Neural progenitor cell (in vitro differentiated cells): Measurements from ENCODE around the gene ARNT2.

Source experiments
- EZH2 ChIP-seq: fragments of 200-600 bp; sonication (generic); IDR thresholded peaks from 2 replicates; pipeline ENCODE4 v1.6.1; 2017; ENCODE audit warnings: antibody characterized with exemption, mild to moderate bottlenecking, moderate library complexity
- EZH2phosphoT487 ChIP-seq: fragments of 200-600 bp; sonication (generic); IDR thresholded peaks from 2 replicates; pipeline ENCODE4 v1.6.1; 2017; ENCODE audit warnings: antibody characterized with exemption
- TF ChIP-seq, protein P1 (sequence below): fragments of 200-600 bp; sonication (generic); IDR thresholded peaks from 2 replicates; pipeline ENCODE4 v1.5.1; 2017; ENCODE audit warnings: antibody characterized with exemption, mild to moderate bottlenecking

DNA sequence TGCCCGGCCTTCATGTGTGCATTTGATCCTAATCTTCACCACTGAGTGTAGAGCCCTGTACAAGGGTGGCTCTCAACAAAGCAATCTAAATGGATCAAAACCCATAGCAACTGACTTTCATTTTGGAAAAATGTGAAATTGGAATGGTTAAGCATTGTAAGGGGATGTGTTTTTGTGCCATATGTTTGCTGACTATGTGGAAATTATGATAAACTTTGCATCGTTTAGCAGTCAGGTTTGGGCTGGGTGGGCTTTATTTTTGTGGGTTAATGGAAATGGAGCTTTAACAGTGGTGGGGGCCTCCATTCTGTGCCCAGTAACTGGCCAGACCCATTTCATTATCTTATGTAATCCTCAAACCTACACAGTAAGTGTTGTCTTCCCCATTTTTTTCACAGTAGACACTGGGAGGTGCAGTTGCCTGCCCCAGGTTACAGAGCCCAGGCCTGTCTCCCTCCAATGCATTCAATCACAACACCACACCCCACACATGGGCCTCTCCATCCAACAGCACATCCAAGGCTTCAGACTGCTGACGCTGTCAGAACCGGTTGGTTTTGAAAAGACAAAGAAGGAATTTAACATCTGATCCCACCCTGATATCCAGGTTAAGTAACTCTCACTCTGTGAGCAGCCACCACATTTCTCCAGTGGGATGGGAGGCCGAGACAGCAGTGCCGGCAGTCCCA lies 154.6 kb downstream of the ARNT2 start:
- TF ChIP-seq, protein P1, sequence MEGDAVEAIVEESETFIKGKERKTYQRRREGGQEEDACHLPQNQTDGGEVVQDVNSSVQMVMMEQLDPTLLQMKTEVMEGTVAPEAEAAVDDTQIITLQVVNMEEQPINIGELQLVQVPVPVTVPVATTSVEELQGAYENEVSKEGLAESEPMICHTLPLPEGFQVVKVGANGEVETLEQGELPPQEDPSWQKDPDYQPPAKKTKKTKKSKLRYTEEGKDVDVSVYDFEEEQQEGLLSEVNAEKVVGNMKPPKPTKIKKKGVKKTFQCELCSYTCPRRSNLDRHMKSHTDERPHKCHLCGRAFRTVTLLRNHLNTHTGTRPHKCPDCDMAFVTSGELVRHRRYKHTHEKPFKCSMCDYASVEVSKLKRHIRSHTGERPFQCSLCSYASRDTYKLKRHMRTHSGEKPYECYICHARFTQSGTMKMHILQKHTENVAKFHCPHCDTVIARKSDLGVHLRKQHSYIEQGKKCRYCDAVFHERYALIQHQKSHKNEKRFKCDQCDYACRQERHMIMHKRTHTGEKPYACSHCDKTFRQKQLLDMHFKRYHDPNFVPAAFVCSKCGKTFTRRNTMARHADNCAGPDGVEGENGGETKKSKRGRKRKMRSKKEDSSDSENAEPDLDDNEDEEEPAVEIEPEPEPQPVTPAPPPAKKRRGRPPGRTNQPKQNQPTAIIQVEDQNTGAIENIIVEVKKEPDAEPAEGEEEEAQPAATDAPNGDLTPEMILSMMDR, result no peak
- no peak for TF ChIP-seq EZH2
- no peak for TF ChIP-seq EZH2phosphoT487
